T-helper 22 cell (primary cell): Measurements from ENCODE around the gene MAFF.

ENCODE experiments used
- DNase-seq: peaks from one replicate; pipeline ENCODE4 v3.0.0-alpha.2; 2020; ENCODE audit warnings: low read depth

Gene MAFF

GRCh38 chr22:38248280-38248679 lies 46.5 kb downstream of the MAFF start:
- no peak for DNase-seq

GRCh38 chr22:38249301-38249700 lies 47.5 kb downstream of the MAFF start:
- no peak for DNase-seq

- no peak for DNase-seq
Observed at GRCh38 chr22:38249803-38250642, 48.2 kb downstream of the MAFF start.

GRCh38 chr22:38250643-38251340 lies 49.0 kb downstream of the MAFF start:
- DNase-seq = no peak

- DNase-seq = no peak
Observed at GRCh38 chr22:38251341-38251692, 49.5 kb downstream of the MAFF start.

- no peak for DNase-seq
Observed at GRCh38 chr22:38255697-38256096, 53.9 kb downstream of the MAFF start.

GRCh38 chr22:38257181-38257580 lies 55.4 kb downstream of the MAFF start:
- DNase-seq = no peak

- no peak for DNase-seq
Observed at GRCh38 chr22:38257650-38258250, 56.0 kb downstream of the MAFF start.

GRCh38 chr22:38258895-38259294 lies 57.1 kb downstream of the MAFF start:
- no peak for DNase-seq

GRCh38 chr22:38259370-38259769 lies 57.6 kb downstream of the MAFF start:
- no peak for DNase-seq

- DNase-seq = no peak
Observed at GRCh38 chr22:38260761-38261681, 59.2 kb downstream of the MAFF start.

GRCh38 chr22:38262051-38262795 lies 60.4 kb downstream of the MAFF start:
- DNase-seq = no peak

GRCh38 chr22:38264322-38264843 lies 62.6 kb downstream of the MAFF start:
- no peak for DNase-seq
